Lower leg skin (tissue), 3 donors: Measurements from ENCODE around the gene ZDHHC7.

Experiments used
- CTCF ChIP-seq, 3 donors: fragments of 450-650 bp; IDR thresholded peaks; one replicate each; pipeline ENCODE4 v1.5.1; 2016; ENCODE audit warnings: antibody characterized with exemption in 3 of 3, mild to moderate bottlenecking in 3 of 3, moderate library complexity in 2 of 3
- POLR2A ChIP-seq, 2 donors: fragments of 450-650 bp; IDR thresholded peaks; one replicate each; pipeline ENCODE4 v1.6.1; 2016 to 2017; ENCODE audit warnings: antibody characterized with exemption in 2 of 2, mild to moderate bottlenecking in 1 of 2, moderate library complexity in 1 of 2

DNA sequence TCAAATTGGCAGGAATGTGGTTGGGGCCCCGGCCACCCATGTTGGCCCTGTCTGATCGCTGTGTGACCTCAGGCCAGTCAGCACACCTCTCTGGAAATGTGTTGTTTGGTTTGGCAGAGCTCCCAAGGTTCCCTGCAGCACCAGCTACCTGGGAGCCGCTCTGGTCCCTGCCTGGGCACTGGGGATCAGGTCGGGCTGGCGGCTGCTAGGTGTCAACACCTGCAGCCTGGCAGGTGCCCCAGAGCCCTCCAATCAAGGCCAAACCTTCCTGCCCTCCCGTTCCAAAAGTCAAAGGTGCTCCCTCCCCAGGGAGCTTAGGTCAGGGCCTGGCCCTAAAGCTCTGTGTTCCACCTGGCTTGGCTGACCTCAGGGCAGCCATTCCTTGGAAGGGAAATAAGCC, 55.9 kb downstream of the ZDHHC7 start:
- TF ChIP-seq CTCF (IDR thresholded peaks at IDR 0.05) (no peak), POLR2A (IDR thresholded peaks at IDR 0.05) (no peak)
